HG02610 (cell line): ENCODE data around the gene RWDD4.

Experiments used
- ATAC-seq: cut with Tn5 transposase; IDR thresholded peaks from one replicate; pipeline ENCODE4 v1.9.1; 2021; ENCODE audit warnings: mild to moderate bottlenecking, moderate library complexity; ENCODE audit not compliant: unreplicated experiment

The RWDD4 gene

GRCh38 chr4:183659029-183659871, at the start of gene RWDD4, which contains the start of gene TRAPPC11:
Gene RWDD4 (minus strand): TSS chr4:183659185. CDS start chr4:183658952, 233 bp downstream.
Gene TRAPPC11 (plus strand): TSS chr4:183659293. CDS start chr4:183663868, 4,575 bp downstream.
- peak; percentile 100 for ATAC-seq

- ATAC-seq: no peak
Observed at GRCh38 chr4:183702492-183702891, 43.5 kb upstream of the RWDD4 start.

- no peak for ATAC-seq
Observed at GRCh38 chr4:183700407-183700806, 41.4 kb upstream of the RWDD4 start.

- ATAC-seq: no peak
Observed at GRCh38 chr4:183698909-183699308, 39.9 kb upstream of the RWDD4 start.

- ATAC-seq: no peak
Observed at GRCh38 chr4:183691897-183692296, 32.9 kb upstream of the RWDD4 start.

GRCh38 chr4:183691006-183691405, 32.0 kb upstream of the RWDD4 start:
- no peak for ATAC-seq

- ATAC-seq: no peak
Observed at GRCh38 chr4:183688216-183688615, 29.2 kb upstream of the RWDD4 start.

- no peak for ATAC-seq
Observed at GRCh38 chr4:183686461-183686860, 27.5 kb upstream of the RWDD4 start.

- no peak for ATAC-seq
Observed at GRCh38 chr4:183681119-183681518, 22.1 kb upstream of the RWDD4 start.

- ATAC-seq: no peak
Observed at GRCh38 chr4:183675625-183676024, 16.6 kb upstream of the RWDD4 start.

- ATAC-seq: no peak
Observed at GRCh38 chr4:183674153-183674552, 15.2 kb upstream of the RWDD4 start.

- no peak for ATAC-seq
Observed at GRCh38 chr4:183670960-183671555, 12.1 kb upstream of the RWDD4 start.

- no peak for ATAC-seq
Observed at GRCh38 chr4:183670251-183670650, 11.3 kb upstream of the RWDD4 start.

GRCh38 chr4:183666088-183666487, 7.1 kb upstream of the RWDD4 start:
- no peak for ATAC-seq

GRCh38 chr4:183659872-183660242, 872 bp upstream of the RWDD4 start:
- ATAC-seq: no peak

GRCh38 chr4:183658362-183659028, 490 bp downstream of the RWDD4 start:
- peak; percentile 28 for ATAC-seq

GRCh38 chr4:183657564-183657963, 1.4 kb downstream of the RWDD4 start:
- ATAC-seq: no peak

GRCh38 chr4:183645326-183645725, 13.7 kb downstream of the RWDD4 start:
- ATAC-seq: no peak

GRCh38 chr4:183639291-183639690, 19.7 kb downstream of the RWDD4 start:
- no peak for ATAC-seq

- no peak for ATAC-seq
Observed at GRCh38 chr4:183638436-183638835, 20.5 kb downstream of the RWDD4 start.

GRCh38 chr4:183637461-183637860, 21.5 kb downstream of the RWDD4 start:
- no peak for ATAC-seq

- no peak for ATAC-seq
Observed at GRCh38 chr4:183636923-183637322, 22.1 kb downstream of the RWDD4 start.
